ENCODE measurements around the gene SLC25A52.

Gene SLC25A52

DNA sequence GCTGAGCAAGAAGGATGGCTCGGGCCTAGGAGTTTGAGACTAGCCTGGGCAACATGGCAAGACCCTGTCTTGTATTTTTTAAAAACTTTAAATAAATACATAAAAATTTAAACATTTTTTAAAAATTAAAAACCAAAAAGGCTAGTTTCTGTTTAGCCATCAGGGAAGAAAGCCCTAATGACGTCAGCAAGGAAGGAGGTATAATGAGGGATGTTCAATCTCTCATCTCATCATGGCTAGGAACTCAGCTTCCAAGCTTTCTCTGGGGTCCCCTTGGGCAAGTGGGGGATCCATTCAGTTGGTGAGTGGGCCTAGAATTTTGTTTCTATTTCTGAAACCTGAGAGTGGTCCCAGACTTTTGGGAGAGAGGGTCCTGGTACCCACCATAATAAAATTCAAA is 35.1 kb upstream of the SLC25A52 start:
- Histone ChIP-seq H3K27ac (ENCODE audit: low read length) (no peak overlapping the region), H3K36me3 (replicated peaks; ENCODE audit: low read depth, low read length) (no peaks in the 10 kb centered on the region), H3K27me3 (ENCODE audit: low read depth, low read length) (no peaks in the 10 kb centered on the region), H3K9ac (ENCODE audit: low read length) (no peak overlapping the region), H3K9me3 (ENCODE audit: insufficient read depth, low read length) (no peaks in the 10 kb centered on the region), H3K4me2 (ENCODE audit: low read length) (no peak overlapping the region), H3K4me1 (ENCODE audit: low read length) (peaks cover 36% of the 10 kb centered on the region), H2AFZ (ENCODE audit: low read depth, low read length) (no peak overlapping the region), H3K79me2 (ENCODE audit: low read length) (no peaks in the 10 kb centered on the region), H4K20me1 (ENCODE audit: insufficient read depth, low read length) (no peaks in the 10 kb centered on the region), H3K4me3 (ENCODE audit: low read length) (no peak overlapping the region)
- TF ChIP-seq EZH2phosphoT487 (IDR thresholded peaks at IDR 0.05; ENCODE audit: low read depth) = no peak
- TF ChIP-seq, protein P1, sequence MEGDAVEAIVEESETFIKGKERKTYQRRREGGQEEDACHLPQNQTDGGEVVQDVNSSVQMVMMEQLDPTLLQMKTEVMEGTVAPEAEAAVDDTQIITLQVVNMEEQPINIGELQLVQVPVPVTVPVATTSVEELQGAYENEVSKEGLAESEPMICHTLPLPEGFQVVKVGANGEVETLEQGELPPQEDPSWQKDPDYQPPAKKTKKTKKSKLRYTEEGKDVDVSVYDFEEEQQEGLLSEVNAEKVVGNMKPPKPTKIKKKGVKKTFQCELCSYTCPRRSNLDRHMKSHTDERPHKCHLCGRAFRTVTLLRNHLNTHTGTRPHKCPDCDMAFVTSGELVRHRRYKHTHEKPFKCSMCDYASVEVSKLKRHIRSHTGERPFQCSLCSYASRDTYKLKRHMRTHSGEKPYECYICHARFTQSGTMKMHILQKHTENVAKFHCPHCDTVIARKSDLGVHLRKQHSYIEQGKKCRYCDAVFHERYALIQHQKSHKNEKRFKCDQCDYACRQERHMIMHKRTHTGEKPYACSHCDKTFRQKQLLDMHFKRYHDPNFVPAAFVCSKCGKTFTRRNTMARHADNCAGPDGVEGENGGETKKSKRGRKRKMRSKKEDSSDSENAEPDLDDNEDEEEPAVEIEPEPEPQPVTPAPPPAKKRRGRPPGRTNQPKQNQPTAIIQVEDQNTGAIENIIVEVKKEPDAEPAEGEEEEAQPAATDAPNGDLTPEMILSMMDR (IDR thresholded peaks at IDR 0.05; ENCODE audit: low read depth, low read length) = no peak

DNA sequence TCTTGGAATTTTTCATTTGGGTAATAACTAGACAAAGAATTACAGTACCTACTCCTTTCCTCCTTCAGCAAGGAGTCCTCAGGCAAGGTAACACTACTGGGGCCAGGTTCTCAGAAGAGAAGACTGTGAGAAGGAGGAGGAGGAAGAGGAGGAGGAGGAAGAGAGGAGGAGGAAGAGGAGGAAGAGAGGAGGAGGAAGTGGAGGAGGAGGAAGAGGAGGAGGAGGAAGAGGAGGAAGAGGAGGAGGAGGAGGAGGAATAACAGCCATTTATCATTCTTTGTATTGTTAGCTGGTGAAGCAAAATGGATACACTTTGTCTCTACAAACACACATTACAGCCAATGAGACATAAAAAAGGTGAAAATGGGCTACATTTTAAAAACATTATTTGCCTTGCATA is 32.9 kb upstream of the SLC25A52 start:
- Histone ChIP-seq H2AFZ (ENCODE audit: low read depth, low read length) (peak overlapping the region; percentile 52; the same call in 1 of the 2 replicates), H3K9ac (ENCODE audit: low read length) (no peak overlapping the region), H3K27ac (ENCODE audit: low read length) (no peak overlapping the region), H3K4me1 (ENCODE audit: low read length) (peaks cover 22% of the 10 kb centered on the region), H3K4me2 (ENCODE audit: low read length) (peak overlapping the region; percentile 26; the same call in 1 of the 2 replicates), H3K36me3 (replicated peaks; ENCODE audit: low read depth, low read length) (no peaks in the 10 kb centered on the region), H3K27me3 (ENCODE audit: low read depth, low read length) (no peaks in the 10 kb centered on the region), H3K9me3 (ENCODE audit: insufficient read depth, low read length) (no peaks in the 10 kb centered on the region), H3K4me3 (ENCODE audit: low read length) (no peak overlapping the region), H4K20me1 (ENCODE audit: insufficient read depth, low read length) (no peaks in the 10 kb centered on the region), H3K79me2 (ENCODE audit: low read length) (no peaks in the 10 kb centered on the region)
- TF ChIP-seq, protein P1 (IDR thresholded peaks at IDR 0.05; ENCODE audit: low read depth, low read length) = no peak
- no peak for TF ChIP-seq EZH2phosphoT487 (IDR thresholded peaks at IDR 0.05; ENCODE audit: low read depth)

DNA sequence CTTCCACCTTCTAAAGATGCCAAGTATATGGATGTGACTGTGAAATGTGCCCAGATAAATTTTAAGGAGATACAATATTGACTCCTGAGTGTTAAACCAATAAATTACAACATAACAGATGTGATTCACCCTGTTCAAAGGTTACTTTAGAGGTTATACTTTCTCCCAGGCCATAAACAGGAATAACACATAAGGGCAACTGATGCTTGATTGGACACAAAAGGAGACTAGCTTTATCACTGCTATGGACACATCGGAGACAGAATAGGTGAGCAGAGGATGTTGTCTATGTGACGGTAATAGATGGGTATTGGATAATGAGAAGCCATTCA is 31.9 kb upstream of the SLC25A52 start:
- Histone ChIP-seq H3K79me2 (ENCODE audit: low read length) (no peaks in the 10 kb centered on the region), H4K20me1 (ENCODE audit: insufficient read depth, low read length) (no peaks in the 10 kb centered on the region), H3K4me2 (ENCODE audit: low read length) (no peak overlapping the region), H3K4me3 (ENCODE audit: low read length) (no peak overlapping the region), H3K9ac (ENCODE audit: low read length) (no peak overlapping the region), H3K4me1 (ENCODE audit: low read length) (peaks cover 22% of the 10 kb centered on the region), H3K9me3 (ENCODE audit: insufficient read depth, low read length) (no peaks in the 10 kb centered on the region), H2AFZ (ENCODE audit: low read depth, low read length) (no peak overlapping the region), H3K36me3 (replicated peaks; ENCODE audit: low read depth, low read length) (no peaks in the 10 kb centered on the region), H3K27me3 (ENCODE audit: low read depth, low read length) (no peaks in the 10 kb centered on the region), H3K27ac (ENCODE audit: low read length) (no peak overlapping the region)
- TF ChIP-seq, protein P1 (IDR thresholded peaks at IDR 0.05; ENCODE audit: low read depth, low read length) = no peak
- no peak for TF ChIP-seq EZH2phosphoT487 (IDR thresholded peaks at IDR 0.05; ENCODE audit: low read depth)

DNA sequence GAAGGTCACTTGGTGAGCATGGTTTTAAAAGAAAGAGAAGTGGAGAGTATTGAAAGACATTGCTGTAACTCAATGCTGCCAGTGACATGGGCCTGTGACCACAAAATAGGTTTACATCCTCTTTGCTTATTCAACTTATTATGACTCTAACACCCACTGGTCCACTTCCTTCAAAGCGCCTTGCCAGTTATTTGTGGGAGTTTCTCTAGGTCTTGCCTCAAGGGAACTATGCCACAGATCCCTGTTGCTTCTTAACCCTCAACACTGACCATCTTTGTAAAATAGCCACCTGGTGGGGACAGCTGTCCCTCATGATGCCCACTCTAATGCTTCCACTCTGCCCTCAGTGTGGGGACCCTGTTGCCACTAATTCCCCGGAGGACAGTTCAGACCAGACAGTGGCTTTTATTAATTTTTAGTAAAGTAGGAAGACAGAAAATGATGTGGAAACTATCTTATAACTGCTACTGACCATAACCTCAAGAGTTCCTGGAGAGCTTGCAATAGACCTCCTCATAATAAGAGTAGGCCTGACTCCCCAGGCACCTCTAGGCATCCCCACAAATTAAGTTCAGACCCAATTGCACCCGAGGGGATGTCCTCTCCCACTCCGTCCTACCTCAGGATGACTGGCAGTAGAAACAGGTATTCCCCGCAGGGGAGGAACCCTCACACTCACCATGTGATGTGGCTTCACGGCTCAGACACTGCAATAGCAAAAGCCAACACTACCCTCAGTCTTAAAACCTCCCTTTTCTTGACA is 31.3 kb upstream of the SLC25A52 start:
- Histone ChIP-seq H3K9ac (ENCODE audit: low read length) (no peak overlapping the region), H3K4me1 (ENCODE audit: low read length) (peaks cover 22% of the 10 kb centered on the region), H3K4me3 (ENCODE audit: low read length) (no peak overlapping the region), H4K20me1 (ENCODE audit: insufficient read depth, low read length) (no peaks in the 10 kb centered on the region), H2AFZ (ENCODE audit: low read depth, low read length) (no peak overlapping the region), H3K9me3 (ENCODE audit: insufficient read depth, low read length) (no peaks in the 10 kb centered on the region), H3K79me2 (ENCODE audit: low read length) (no peaks in the 10 kb centered on the region), H3K27me3 (ENCODE audit: low read depth, low read length) (no peaks in the 10 kb centered on the region), H3K4me2 (ENCODE audit: low read length) (peak overlapping the region; percentile 34), H3K27ac (ENCODE audit: low read length) (no peak overlapping the region), H3K36me3 (replicated peaks; ENCODE audit: low read depth, low read length) (no peaks in the 10 kb centered on the region)
- TF ChIP-seq, protein P1 (IDR thresholded peaks at IDR 0.05; ENCODE audit: low read depth, low read length) = no peak
- no peak for TF ChIP-seq EZH2phosphoT487 (IDR thresholded peaks at IDR 0.05; ENCODE audit: low read depth)

Measured in OCI-LY3 (cell line).